H1 (cell line): ENCODE measurements around the gene NPR2. TPM values are rescaled to one million over a fixed set of nuclear protein-coding genes. Genes with fewer than 3 reads are reported as not detected.

Source experiments
- ASH2L ChIP-seq: fragments of 200-600, 300-600 bp; sonication (generic); IDR thresholded peaks from one replicate; pipeline ENCODE4 v1.7.1; 2017; ENCODE audit warnings: low read length
- BACH1 ChIP-seq: IDR thresholded peaks from 2 replicates; pipeline ENCODE4 v1.6.1; 2012; ENCODE audit warnings: low read length, improper control_type of control experiment
- BCL11A ChIP-seq, 2 experiments: IDR thresholded peaks; one replicate each; pipeline ENCODE4 v1.6.1; 2011; ENCODE audit warnings: low read depth in 2 of 2, low read length in 2 of 2, mild to moderate bottlenecking in 2 of 2
- CBX8 ChIP-seq: fragments of 300-800, 300-1000 bp; sonication (generic); IDR thresholded peaks from 2 replicates; pipeline ENCODE4 v1.7.1; 2016; ENCODE audit warnings: low read depth, low read length, borderline replicate concordance
- CEBPB ChIP-seq: IDR thresholded peaks from 2 replicates; pipeline ENCODE4 v1.6.1; 2012; ENCODE audit warnings: low read depth, low read length
- EP300 ChIP-seq, 2 experiments: IDR thresholded peaks; 1 replicate in 1 of 2; 2 replicates in 1 of 2; pipeline ENCODE4 v1.6.1; 2011 to 2012; ENCODE audit warnings: low read depth in 2 of 2, low read length in 2 of 2, mild to moderate bottlenecking in 2 of 2, borderline replicate concordance in 1 of 2, inconsistent platforms in 1 of 2, moderate library complexity in 1 of 2
- EZH2 ChIP-seq: fragments of 200-600 bp; sonication (generic); IDR thresholded peaks from 2 replicates; pipeline ENCODE4 v1.7.1; 2012; ENCODE audit warnings: low read depth, mild to moderate bottlenecking, moderate library complexity, low read length, inconsistent platforms; ENCODE audit not compliant: severe bottlenecking
- GTF2F1 ChIP-seq: IDR thresholded peaks from 2 replicates; pipeline ENCODE4 v1.6.1; 2012; ENCODE audit warnings: low read depth, low read length, improper control_type of control experiment, borderline replicate concordance
- HDAC2 ChIP-seq, 2 experiments: fragments of 300-600 bp in 1 of 2; sonication (generic) in 1 of 2; IDR thresholded peaks; 2 replicates each; pipeline ENCODE4 v1.6.1; 2011 to 2012; ENCODE audit warnings: low read depth in 2 of 2, low read length in 2 of 2, mild to moderate bottlenecking in 2 of 2, moderate library complexity in 2 of 2, borderline replicate concordance in 1 of 2, inconsistent platforms in 1 of 2
- PHF8 ChIP-seq: fragments of 200-600 bp; sonication (generic); conservative IDR thresholded peaks from 2 replicates; pipeline ENCODE4 v1.7.1; 2012; ENCODE audit warnings: low read depth, mild to moderate bottlenecking, inconsistent platforms, low read length, moderate library complexity
- POU5F1 ChIP-seq: IDR thresholded peaks from 2 replicates; pipeline ENCODE4 v1.6.1; 2011; ENCODE audit warnings: low read depth, mild to moderate bottlenecking, low read length, moderate library complexity
- RFX5 ChIP-seq: IDR thresholded peaks from 2 replicates; pipeline ENCODE4 v1.6.1; 2011; ENCODE audit warnings: low read depth, low read length, improper control_type of control experiment, borderline replicate concordance
- SIRT6 ChIP-seq: IDR thresholded peaks from one replicate; pipeline ENCODE4 v1.7.1; 2012; ENCODE audit warnings: low read length, inconsistent platforms
- SP2 ChIP-seq: IDR thresholded peaks from 2 replicates; pipeline ENCODE4 v1.6.1; 2012; ENCODE audit warnings: mild to moderate bottlenecking, low read length, inconsistent platforms
- SP4 ChIP-seq: IDR thresholded peaks from 2 replicates; pipeline ENCODE4 v1.6.1; 2012; ENCODE audit warnings: low read length, inconsistent platforms
- SUZ12 ChIP-seq: fragments of 200-600 bp; sonication (generic); IDR thresholded peaks from 2 replicates; pipeline ENCODE4 v1.6.1; 2012; ENCODE audit warnings: mild to moderate bottlenecking, inconsistent platforms, low read length, moderate library complexity, mixed read lengths
- TEAD4 ChIP-seq: IDR thresholded peaks from 2 replicates; pipeline ENCODE4 v1.6.1; 2012; ENCODE audit warnings: low read depth, low read length, inconsistent platforms, mixed read lengths
- polyA plus RNA-seq, 7 experiments: library from polyadenylated mRNA; depleted of rRNA in 3 of 7; stranded (reverse) in 5 of 7; unstranded in 2 of 7; fragments of >200 nt in 5 of 7; fragments of 200-250 nt in 2 of 7; gene quantifications; 1 replicate in 5 of 7; 2 replicates in 1 of 7; 4 replicates in 1 of 7; pipeline versions ENCODE4 v1.2.1 to v1.2.3, GENCODE V29; 2011 to 2013; ENCODE audit warnings: missing spikeins in 2 of 7, mixed read lengths in 2 of 7
- total RNA-seq: library from RNA; stranded (reverse); fragmentation: NEBNext Ultra II Directional; extraction: Animal tissue kit (Norgen Biotek cat#: 25700); gene quantifications from 2 replicates; pipeline ENCODE4 v1.2.1, GENCODE V29; 2021
- TF ChIP-seq, protein P1 (sequence below), 3 experiments: IDR thresholded peaks; 1 replicate in 2 of 3; 2 replicates in 1 of 3; pipeline versions ENCODE4 v1.5.1 to v1.6.1; 2011; ENCODE audit warnings: low read length in 3 of 3, mild to moderate bottlenecking in 3 of 3, inconsistent platforms in 2 of 3, low read depth in 1 of 3, moderate library complexity in 1 of 3; ENCODE audit not compliant: insufficient read depth in 1 of 3; ENCODE audit errors: control extremely low read depth in 1 of 3
- TF ChIP-seq, protein P2 (sequence below): IDR thresholded peaks from 2 replicates; pipeline ENCODE4 v1.6.1; 2012; ENCODE audit warnings: low read length, inconsistent platforms
- TF ChIP-seq, protein P3 (sequence below): IDR thresholded peaks from 2 replicates; pipeline ENCODE4 v1.6.1; 2011; ENCODE audit warnings: low read depth, mild to moderate bottlenecking, low read length; ENCODE audit not compliant: insufficient read depth

NPR2 gene
- total and polyA plus RNA-seq, 2 of the 8 experiments (the other 6 are each of a cell fraction or from before 2014, with no cell fraction given): 11.0 to 17.0 TPM

DNA sequence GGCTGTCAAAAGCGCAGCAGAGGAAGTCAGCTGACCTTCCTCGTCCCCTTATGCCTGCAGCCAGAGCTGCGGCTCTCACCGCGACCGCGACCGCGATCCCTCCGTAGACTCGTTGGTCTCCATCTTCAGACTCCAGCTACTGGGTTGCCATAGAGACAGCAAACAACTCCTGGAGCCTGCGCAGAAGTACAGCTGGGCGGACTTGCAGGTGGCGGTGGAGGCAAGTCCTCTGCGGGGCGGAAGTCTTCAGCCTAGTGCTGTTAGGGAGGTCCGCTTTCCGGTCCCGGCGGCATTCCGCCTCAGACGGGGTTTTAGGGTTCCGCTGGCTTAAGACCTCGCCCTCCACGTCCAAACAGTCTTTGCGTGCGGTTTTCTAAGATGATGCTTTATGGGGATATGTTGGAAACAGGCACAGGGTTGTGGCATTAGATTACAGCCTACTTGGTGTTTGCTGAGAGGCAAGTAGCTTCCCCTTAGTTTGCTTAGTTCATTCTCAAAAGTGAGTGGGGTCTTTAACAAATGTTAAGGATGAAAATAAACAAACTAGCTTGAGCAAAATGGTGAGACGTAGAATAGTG is 20.7 kb downstream of the NPR2 start, which contains the start of gene SPAG8 (continued):
- TF ChIP-seq, protein P1, sequence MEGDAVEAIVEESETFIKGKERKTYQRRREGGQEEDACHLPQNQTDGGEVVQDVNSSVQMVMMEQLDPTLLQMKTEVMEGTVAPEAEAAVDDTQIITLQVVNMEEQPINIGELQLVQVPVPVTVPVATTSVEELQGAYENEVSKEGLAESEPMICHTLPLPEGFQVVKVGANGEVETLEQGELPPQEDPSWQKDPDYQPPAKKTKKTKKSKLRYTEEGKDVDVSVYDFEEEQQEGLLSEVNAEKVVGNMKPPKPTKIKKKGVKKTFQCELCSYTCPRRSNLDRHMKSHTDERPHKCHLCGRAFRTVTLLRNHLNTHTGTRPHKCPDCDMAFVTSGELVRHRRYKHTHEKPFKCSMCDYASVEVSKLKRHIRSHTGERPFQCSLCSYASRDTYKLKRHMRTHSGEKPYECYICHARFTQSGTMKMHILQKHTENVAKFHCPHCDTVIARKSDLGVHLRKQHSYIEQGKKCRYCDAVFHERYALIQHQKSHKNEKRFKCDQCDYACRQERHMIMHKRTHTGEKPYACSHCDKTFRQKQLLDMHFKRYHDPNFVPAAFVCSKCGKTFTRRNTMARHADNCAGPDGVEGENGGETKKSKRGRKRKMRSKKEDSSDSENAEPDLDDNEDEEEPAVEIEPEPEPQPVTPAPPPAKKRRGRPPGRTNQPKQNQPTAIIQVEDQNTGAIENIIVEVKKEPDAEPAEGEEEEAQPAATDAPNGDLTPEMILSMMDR (IDR thresholded peaks at IDR 0.05; ENCODE audit: control extremely low read depth in 1 of 3, insufficient read depth in 1 of 3, low read depth in 1 of 3, low read length in 3 of 3): no peak
- TF ChIP-seq CBX8 (no peak), CEBPB (no peak), ASH2L (peak; percentile 26), POU5F1 (no peak), SP4 (no peak), GTF2F1 (no peak), EZH2 (no peak), SP2 (no peak), BCL11A (IDR thresholded peaks at IDR 0.05; ENCODE audit: low read depth in 2 of 2, low read length in 2 of 2) (no peak), EP300 (IDR thresholded peaks at IDR 0.05; ENCODE audit: borderline replicate concordance in 1 of 2, low read depth in 2 of 2, low read length in 2 of 2) (peak in 1 of 2 experiments; percentile 83; a peak in 1 of 3 replicates), SUZ12 (no peak), PHF8 (no peak), HDAC2 (IDR thresholded peaks at IDR 0.05; ENCODE audit: borderline replicate concordance in 1 of 2, low read depth in 2 of 2, low read length in 2 of 2) (no peak; a peak in 1 of 4 replicates), SIRT6 (no peak), TEAD4 (peak; percentile 83), RFX5 (no peak), BACH1 (no peak)
- TF ChIP-seq, protein P2, sequence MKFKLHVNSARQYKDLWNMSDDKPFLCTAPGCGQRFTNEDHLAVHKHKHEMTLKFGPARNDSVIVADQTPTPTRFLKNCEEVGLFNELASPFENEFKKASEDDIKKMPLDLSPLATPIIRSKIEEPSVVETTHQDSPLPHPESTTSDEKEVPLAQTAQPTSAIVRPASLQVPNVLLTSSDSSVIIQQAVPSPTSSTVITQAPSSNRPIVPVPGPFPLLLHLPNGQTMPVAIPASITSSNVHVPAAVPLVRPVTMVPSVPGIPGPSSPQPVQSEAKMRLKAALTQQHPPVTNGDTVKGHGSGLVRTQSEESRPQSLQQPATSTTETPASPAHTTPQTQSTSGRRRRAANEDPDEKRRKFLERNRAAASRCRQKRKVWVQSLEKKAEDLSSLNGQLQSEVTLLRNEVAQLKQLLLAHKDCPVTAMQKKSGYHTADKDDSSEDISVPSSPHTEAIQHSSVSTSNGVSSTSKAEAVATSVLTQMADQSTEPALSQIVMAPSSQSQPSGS: 0 out of 2 replicates have a peak, but pooled peaks have one; percentile 37
- TF ChIP-seq, protein P3, sequence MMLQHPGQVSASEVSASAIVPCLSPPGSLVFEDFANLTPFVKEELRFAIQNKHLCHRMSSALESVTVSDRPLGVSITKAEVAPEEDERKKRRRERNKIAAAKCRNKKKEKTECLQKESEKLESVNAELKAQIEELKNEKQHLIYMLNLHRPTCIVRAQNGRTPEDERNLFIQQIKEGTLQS: no peak
